MM.1S (cell line): Measurements from ENCODE around the gene KCNH2.

Experiments used
- DNase-seq: peaks from one replicate; pipeline ENCODE4 v3.0.0-alpha.2; 2015
- H2AFZ ChIP-seq: fragments of 300-600 bp; sonication (generic); 2 replicates; pipeline ENCODE4 v1.6.0; 2016; ENCODE audit warnings: antibody characterized with exemption, low read length
- H3F3A ChIP-seq: fragments of 300-600 bp; sonication (generic); 2 replicates; pipeline ENCODE4 v1.6.1; 2016; ENCODE audit warnings: mild to moderate bottlenecking, antibody characterized with exemption, low read length, moderate library complexity, mixed read lengths; ENCODE audit not compliant: insufficient read depth
- H3K27ac ChIP-seq: fragments of 300-600 bp; sonication (generic); 2 replicates; pipeline ENCODE4 v1.5.1; 2016; ENCODE audit warnings: mild to moderate bottlenecking, low read length
- H3K27me3 ChIP-seq: fragments of 300-600 bp; sonication (generic); replicated peaks from 2 replicates; pipeline ENCODE4 v1.6.0; 2016; ENCODE audit warnings: low read length; ENCODE audit not compliant: insufficient read depth
- H3K36me3 ChIP-seq: fragments of 300-600 bp; sonication (generic); replicated peaks from 2 replicates; pipeline ENCODE4 v1.6.1; 2016; ENCODE audit warnings: mild to moderate bottlenecking, low read length, mixed read lengths; ENCODE audit not compliant: insufficient read depth
- H3K4me1 ChIP-seq: fragments of 300-600 bp; sonication (generic); 2 replicates; pipeline ENCODE4 v1.6.1; 2016; ENCODE audit warnings: low read length, mixed read lengths
- H3K4me2 ChIP-seq: fragments of 300-600 bp; sonication (generic); 2 replicates; pipeline ENCODE4 v1.6.0; 2016; ENCODE audit warnings: low read depth, low read length
- H3K4me3 ChIP-seq: fragments of 300-600 bp; sonication (generic); 2 replicates; pipeline ENCODE4 v1.5.1; 2016; ENCODE audit warnings: low read length, mixed read lengths
- H3K79me2 ChIP-seq: fragments of 300-600 bp; sonication (generic); 2 replicates; pipeline ENCODE4 v1.6.1; 2016; ENCODE audit warnings: mixed run types, low read length, mixed read lengths
- H3K9ac ChIP-seq: fragments of 300-600 bp; sonication (generic); 2 replicates; pipeline ENCODE4 v1.6.1; 2016; ENCODE audit warnings: low read length, mixed read lengths
- H3K9me2 ChIP-seq: fragments of 300-600 bp; sonication (generic); replicated peaks from 2 replicates; pipeline ENCODE4 v1.6.1; 2016; ENCODE audit warnings: mild to moderate bottlenecking, low read length, mixed read lengths; ENCODE audit not compliant: insufficient read depth
- H3K9me3 ChIP-seq: fragments of 300-600 bp; sonication (generic); replicated peaks from 2 replicates; pipeline ENCODE4 v1.6.1; 2016; ENCODE audit warnings: mild to moderate bottlenecking, low read length, mixed read lengths; ENCODE audit not compliant: insufficient read depth
- H4K20me1 ChIP-seq: fragments of 300-600 bp; sonication (generic); 2 replicates; pipeline ENCODE4 v1.6.1; 2016; ENCODE audit warnings: mild to moderate bottlenecking, low read length, moderate library complexity, mixed read lengths; ENCODE audit not compliant: insufficient read depth
- CTCF ChIP-seq: fragments of 300-600 bp; sonication (generic); IDR thresholded peaks from 2 replicates; pipeline ENCODE4 v1.5.1; 2016; ENCODE audit warnings: antibody characterized with exemption, low read length, mixed read lengths
- EZH2 ChIP-seq: fragments of 300-600 bp; sonication (generic); optimal IDR thresholded peaks from 2 replicates; pipeline ENCODE3; 2017; ENCODE audit warnings: low read depth, mild to moderate bottlenecking, antibody characterized with exemption, low read length, mixed read lengths
- EZH2phosphoT487 ChIP-seq: fragments of 300-600 bp; sonication (generic); IDR thresholded peaks from 2 replicates; pipeline ENCODE4 v1.6.1; 2018; ENCODE audit warnings: antibody characterized with exemption, low read length

KCNH2 gene

GRCh38 chr7:150986099-150986512 is 8.0 kb upstream of the KCNH2 start:
- Histone ChIP-seq H3K9ac (no peak overlapping the region), H3K27me3 (peaks cover 69% of the 10 kb centered on the region), H3K79me2 (no peaks in the 10 kb centered on the region), H2AFZ (no peak overlapping the region), H3K9me2 (no peaks in the 10 kb centered on the region), H3K36me3 (no peaks in the 10 kb centered on the region), H4K20me1 (no peaks in the 10 kb centered on the region; the same call in 1 of the 2 replicates), H3K27ac (no peak overlapping the region), H3K4me2 (peak overlapping the region; percentile 10; the same call in 1 of the 2 replicates), H3F3A (no peaks in the 10 kb centered on the region), H3K9me3 (no peaks in the 10 kb centered on the region), H3K4me3 (no peak overlapping the region), H3K4me1 (no peaks in the 10 kb centered on the region)
- peak; percentile 73 for DNase-seq
- TF ChIP-seq CTCF (peak; percentile 85), EZH2phosphoT487 (no peak), EZH2 (no peak)

GRCh38 chr7:150983893-150984368 is 5.8 kb upstream of the KCNH2 start:
- H3K9me3 ChIP-seq = no peaks in the 10 kb centered on the region
- DNase-seq = peak; percentile 70
- H3K36me3 ChIP-seq = no peaks in the 10 kb centered on the region
- no peaks in the 10 kb centered on the region; the same call in 1 of the 2 replicates for H4K20me1 ChIP-seq
- H3K27me3 ChIP-seq = peaks cover 67% of the 10 kb centered on the region
- H3K9ac ChIP-seq = no peak overlapping the region
- H3K79me2 ChIP-seq = no peaks in the 10 kb centered on the region
- no peaks in the 10 kb centered on the region for H3F3A ChIP-seq
- no peaks in the 10 kb centered on the region for H3K4me1 ChIP-seq
- no peak overlapping the region for H3K4me2 ChIP-seq
- no peak overlapping the region for H3K27ac ChIP-seq
- H3K4me3 ChIP-seq = no peak overlapping the region
- no peak overlapping the region for H2AFZ ChIP-seq
- no peaks in the 10 kb centered on the region for H3K9me2 ChIP-seq
- no peak for TF ChIP-seq EZH2
- no peak for TF ChIP-seq CTCF
- TF ChIP-seq EZH2phosphoT487 = no peak

GRCh38 chr7:150982351-150982750 is 4.2 kb upstream of the KCNH2 start:
- Histone ChIP-seq H3K9me3 (no peaks in the 10 kb centered on the region), H3K9me2 (no peaks in the 10 kb centered on the region), H2AFZ (no peak overlapping the region), H3K4me2 (no peak overlapping the region), H3K27ac (no peak overlapping the region), H3K9ac (no peak overlapping the region), H3K36me3 (no peaks in the 10 kb centered on the region), H3K4me3 (no peak overlapping the region), H3K4me1 (no peaks in the 10 kb centered on the region), H3F3A (peaks cover 7% of the 10 kb centered on the region; the same call in 1 of the 2 replicates), H4K20me1 (no peaks in the 10 kb centered on the region), H3K79me2 (no peaks in the 10 kb centered on the region), H3K27me3 (peaks cover 54% of the 10 kb centered on the region)
- no peak for TF ChIP-seq EZH2phosphoT487
- no peak for TF ChIP-seq EZH2
- TF ChIP-seq CTCF = no peak
- DNase-seq = no peak
